GM18526 (cell line): ENCODE results near the gene DDX51.

Experiments used
- POLR2A ChIP-seq: IDR thresholded peaks from 3 replicates; pipeline ENCODE4 v1.6.1; 2011; ENCODE audit not compliant: insufficient read length; ENCODE audit errors: extremely low read depth

Gene DDX51

GRCh38 chr12:132144810-132145168 is 670 bp upstream of the DDX51 start:
- TF ChIP-seq POLR2A, result no peak

GRCh38 chr12:132143336-132144071 is 615 bp downstream of the DDX51 start:
- TF ChIP-seq POLR2A, result no peak

GRCh38 chr12:132142679-132143335 is 1.3 kb downstream of the DDX51 start:
- TF ChIP-seq POLR2A, result no peak

GRCh38 chr12:132141976-132142678 is 2.0 kb downstream of the DDX51 start:
- TF ChIP-seq POLR2A, result no peak

GRCh38 chr12:132140918-132141841 is 2.9 kb downstream of the DDX51 start:
- TF ChIP-seq POLR2A, result no peak

GRCh38 chr12:132140501-132140900 is 3.6 kb downstream of the DDX51 start:
- TF ChIP-seq POLR2A, result no peak

- no peak for TF ChIP-seq POLR2A
Observed at GRCh38 chr12:132139912-132140311, 4.2 kb downstream of the DDX51 start.

- TF ChIP-seq POLR2A, result no peak
Observed at GRCh38 chr12:132138941-132139871, 4.9 kb downstream of the DDX51 start.

GRCh38 chr12:132137483-132138125 is 6.5 kb downstream of the DDX51 start:
- TF ChIP-seq POLR2A, result no peak

GRCh38 chr12:132133952-132134652 is 10.0 kb downstream of the DDX51 start:
- no peak for TF ChIP-seq POLR2A

GRCh38 chr12:132132609-132133430 is 11.3 kb downstream of the DDX51 start:
- TF ChIP-seq POLR2A, result no peak

- TF ChIP-seq POLR2A, result no peak
Observed at GRCh38 chr12:132131952-132132351, 12.2 kb downstream of the DDX51 start.
